IMR-90 (cell line): ENCODE results near the gene CFD. TPM values are rescaled to one million over a fixed set of nuclear protein-coding genes. Genes with fewer than 3 reads are reported as not detected.

Experiments used
- ATAC-seq: fragments of 200-7000 bp; cut with Tn5 transposase; 2 replicates; pipeline ENCODE4 v1.9.1; 2020; ENCODE audit warnings: low read depth, mild to moderate bottlenecking, moderate library complexity
- BruUV-seq: library from RNA; stranded (reverse); fragments of 400-500 nt; replicated peaks from 2 replicates; lab custom pipeline; 2021; lab: Mats Ljungman, UMichigan
- CTCF ChIA-PET: fragments of 300-600 bp; formaldehyde crosslinking; extraction: SDS; loops from one replicate; lab custom pipeline; 2021; ENCODE audit warnings: antibody characterized with exemption; lab: Yijun Ruan, JAX
- POLR2A ChIA-PET: fragments of 300-600 bp; sonication (Branson Sonifier 250); formaldehyde crosslinking; loops from one replicate; lab custom pipeline; 2022; ENCODE audit warnings: antibody characterized with exemption; ENCODE audit not compliant: unreplicated experiment; lab: Charles Lee
- DNase-seq: peaks from one replicate; pipeline ENCODE4 v3.0.0; 2013
- H2AFZ ChIP-seq: replicated peaks from 2 replicates; pipeline ENCODE3; 2013; ENCODE audit warnings: low read length, mild to moderate bottlenecking; ENCODE audit not compliant: poor library complexity
- H2AK5ac ChIP-seq: 2 replicates; pipeline ENCODE4 v1.6.1; 2013; ENCODE audit warnings: low read depth, low read length, inconsistent platforms
- H2AK9ac ChIP-seq: replicated peaks from 2 replicates; pipeline ENCODE3; 2013; ENCODE audit warnings: mild to moderate bottlenecking, low read depth, low read length, moderate library complexity; ENCODE audit not compliant: poor library complexity
- H2BK120ac ChIP-seq: 2 replicates; pipeline ENCODE4 v1.6.1; 2013; ENCODE audit warnings: low read depth, low read length, inconsistent platforms
- H2BK15ac ChIP-seq: 3 replicates; pipeline ENCODE4 v1.6.1; 2013; ENCODE audit warnings: low read depth, low read length, inconsistent platforms
- H2BK20ac ChIP-seq: 2 replicates; pipeline ENCODE4 v1.6.1; 2013; ENCODE audit warnings: low read depth, mild to moderate bottlenecking, inconsistent platforms, low read length, moderate library complexity
- H2BK5ac ChIP-seq: 2 replicates; pipeline ENCODE4 v1.6.1; 2013; ENCODE audit warnings: mild to moderate bottlenecking, low read depth, low read length, inconsistent platforms; ENCODE audit not compliant: poor library complexity, severe bottlenecking
- H3K14ac ChIP-seq: replicated peaks from 2 replicates; pipeline ENCODE4 v1.6.1; 2013; ENCODE audit warnings: low read depth, low read length, inconsistent platforms
- H3K18ac ChIP-seq: 2 replicates; pipeline ENCODE4 v1.6.1; 2013; ENCODE audit warnings: low read depth, low read length, control low read depth
- H3K23ac ChIP-seq: 2 replicates; pipeline ENCODE4 v1.6.1; 2013; ENCODE audit warnings: low read depth, low read length, inconsistent platforms
- H3K27ac ChIP-seq: 2 replicates; pipeline ENCODE4 v1.5.1; 2013; ENCODE audit warnings: mild to moderate bottlenecking, control low read depth, low read length; ENCODE audit not compliant: insufficient read depth
- H3K27me3 ChIP-seq: 2 replicates; pipeline ENCODE4 v1.6.1; 2013; ENCODE audit warnings: low read length; ENCODE audit not compliant: control insufficient read depth, insufficient read depth
- H3K36me3 ChIP-seq: 2 replicates; pipeline ENCODE4 v1.6.1; 2013; ENCODE audit warnings: low read length, mixed read lengths; ENCODE audit not compliant: control insufficient read depth, insufficient read depth
- H3K4ac ChIP-seq: 2 replicates; pipeline ENCODE4 v1.6.1; 2013; ENCODE audit warnings: low read depth, low read length, inconsistent platforms
- H3K4me1 ChIP-seq: 2 replicates; pipeline ENCODE4 v1.6.1; 2013; ENCODE audit warnings: low read length, mixed read lengths; ENCODE audit not compliant: control insufficient read depth, insufficient read depth
- H3K4me2 ChIP-seq: 2 replicates; pipeline ENCODE4 v1.6.1; 2013; ENCODE audit warnings: low read depth, mild to moderate bottlenecking, control low read depth, low read length, moderate library complexity
- H3K4me3 ChIP-seq: 2 replicates; pipeline ENCODE4 v1.5.1; 2013; ENCODE audit warnings: low read depth, mild to moderate bottlenecking, control low read depth, low read length, moderate library complexity; ENCODE audit not compliant: insufficient read depth
- H3K56ac ChIP-seq: 2 replicates; pipeline ENCODE4 v1.6.1; 2013; ENCODE audit warnings: low read length, inconsistent platforms; ENCODE audit not compliant: insufficient read depth; ENCODE audit errors: extremely low read depth
- H3K79me1 ChIP-seq, 2 experiments: 2 replicates each; pipeline ENCODE4 v1.6.1; 2013; ENCODE audit warnings: low read length in 2 of 2, inconsistent platforms in 1 of 2, low read depth in 1 of 2
- H3K9ac ChIP-seq: 2 replicates; pipeline ENCODE4 v1.6.1; 2013; ENCODE audit warnings: low read depth, low read length, control low read depth
- H3K9me1 ChIP-seq: 2 replicates; pipeline ENCODE4 v1.6.1; 2013; ENCODE audit warnings: low read length, inconsistent platforms; ENCODE audit not compliant: insufficient read depth
- H3K9me3 ChIP-seq: 2 replicates; pipeline ENCODE4 v1.6.1; 2013; ENCODE audit warnings: low read length; ENCODE audit not compliant: control insufficient read depth, insufficient read depth
- H4K20me1 ChIP-seq: 2 replicates; pipeline ENCODE4 v1.6.1; 2013; ENCODE audit warnings: low read length, inconsistent platforms; ENCODE audit not compliant: insufficient read depth
- H4K5ac ChIP-seq: 2 replicates; pipeline ENCODE4 v1.6.1; 2013; ENCODE audit warnings: mild to moderate bottlenecking, low read depth, low read length, control low read depth
- H4K8ac ChIP-seq, 2 experiments: 2 replicates each; pipeline ENCODE4 v1.6.1; 2013; ENCODE audit warnings: low read depth in 2 of 2, low read length in 2 of 2, control low read depth in 1 of 2, inconsistent platforms in 1 of 2
- H4K91ac ChIP-seq: 2 replicates; pipeline ENCODE4 v1.6.1; 2013; ENCODE audit warnings: low read depth, low read length, inconsistent platforms; ENCODE audit not compliant: insufficient read depth
- CEBPB ChIP-seq: IDR thresholded peaks from 2 replicates; pipeline ENCODE4 v1.6.1; 2012; ENCODE audit warnings: low read depth, low read length, improper control_type of control experiment
- MAZ ChIP-seq: IDR thresholded peaks from 2 replicates; pipeline ENCODE4 v1.6.1; 2012; ENCODE audit warnings: low read depth, mild to moderate bottlenecking, low read length, improper control_type of control experiment, moderate library complexity, borderline replicate concordance
- RCOR1 ChIP-seq: IDR thresholded peaks from 2 replicates; pipeline ENCODE4 v1.6.1; 2012; ENCODE audit warnings: mild to moderate bottlenecking, low read length, improper control_type of control experiment; ENCODE audit not compliant: insufficient replicate concordance
- SMC3 ChIP-seq: fragments of 150-350 bp; IDR thresholded peaks from 2 replicates; pipeline ENCODE4 v1.6.1; 2016; ENCODE audit warnings: low read depth, mild to moderate bottlenecking, antibody characterized with exemption, low read length, moderate library complexity
- WGBS, 2 experiments: methylation state at CpG; one replicate each; pipeline versions ENCODE4 v1.1.5 to v1.1.7; 2013; ENCODE audit warnings: missing lambda C conversion rate in 2 of 2; ENCODE audit not compliant: insufficient read length in 1 of 2; ENCODE audit errors: extremely low coverage in 2 of 2; 5-methylcytosine and 5-hydroxymethylcytosine counted together
- dilution Hi-C: fragments of 300-500 bp; cut with HindIII; formaldehyde crosslinking; loops from one replicate; pipeline ENCODE4 v1.14.3; 2018; ENCODE audit warnings: low sequenced_read_pairs; ENCODE audit not compliant: unreplicated experiment
- in situ Hi-C: fragments of 300-500 bp; cut with MboI; formaldehyde crosslinking; loops from 3 replicates; pipeline ENCODE4 v1.14.3; 2019; ENCODE audit warnings: low sequenced_read_pairs, inconsistent platforms, mixed read lengths
- intact Hi-C: fragments of 100-400 bp; cut with micrococcal nuclease; formaldehyde crosslinking; loops from 2 replicates; pipeline ENCODE4 v1.10.0; 2022
- polyA plus RNA-seq, 3 experiments: library from polyadenylated mRNA; depleted of rRNA; stranded (reverse); fragments of >200 nt; gene quantifications; 2 replicates each; pipeline ENCODE4 v1.2.3, GENCODE V29; 2012; ENCODE audit warnings: low replicate concordance in 1 of 3
- total RNA-seq: library from RNA; depleted of rRNA; stranded (reverse); fragments of >200 nt; gene quantifications from 2 replicates; pipeline ENCODE4 v1.2.3, GENCODE V29; 2012

Gene CFD
- total and polyA plus RNA-seq, 2 of the 4 experiments (the other 2 are of a cell fraction): 1.4 to 2.8 TPM

DNA sequence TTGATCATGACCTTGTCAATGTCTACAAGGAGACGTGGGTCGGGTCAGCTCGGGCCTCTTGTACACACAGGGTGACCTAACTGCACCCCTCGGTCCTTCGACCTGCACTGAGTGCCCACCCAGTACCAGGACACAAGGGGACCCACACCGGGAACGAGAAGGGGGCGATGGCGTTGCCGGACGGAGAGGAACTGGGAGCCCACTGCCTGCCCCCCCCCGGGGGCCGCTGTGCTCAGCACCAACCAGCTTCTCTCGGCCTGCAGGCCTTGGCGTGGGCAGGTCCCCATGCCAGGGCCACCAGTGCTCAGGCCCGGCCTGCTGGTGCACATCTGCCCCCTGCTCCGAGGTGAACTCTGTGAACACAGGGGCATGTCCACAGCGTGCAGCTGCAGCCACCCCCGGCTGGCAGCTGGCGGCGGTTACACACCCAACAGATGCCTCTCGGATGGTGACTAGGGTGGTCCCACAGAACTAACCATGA is 14.1 kb downstream of the CFD start:
- H3K79me1 ChIP-seq: peaks cover 0 to 9% of the 10 kb centered on the region in 2 experiments; a peak in 1 of 4 replicates
- H2AK5ac ChIP-seq: no peak overlapping the region
- H4K91ac ChIP-seq: no peak overlapping the region
- H4K20me1 ChIP-seq: peaks cover 20% of the 10 kb centered on the region
- ChIA-PET CTCF (no interaction called here), POLR2A (no interaction called here)
- no peak overlapping the region for H2AFZ ChIP-seq
- H2AK9ac ChIP-seq: no peak overlapping the region
- H3K27ac ChIP-seq: no peak overlapping the region
- H3K18ac ChIP-seq: no peak overlapping the region
- no peak overlapping the region for H3K4ac ChIP-seq
- WGBS, 2 experiments: 92% methylated on average over 7 of the region's 22 CpGs; no CpG with 5 or more reads in 1 of the 2 experiments
- intact Hi-C loops: no loop called here
- no peak overlapping the region for H4K8ac ChIP-seq
- no peak overlapping the region for H2BK5ac ChIP-seq
- H3K23ac ChIP-seq: no peak overlapping the region
- in situ Hi-C loops: no loop called here
- peaks cover 34% of the 10 kb centered on the region for H3K36me3 ChIP-seq
- H3K27me3 ChIP-seq: no peaks in the 10 kb centered on the region
- no TSS peak for BruUV-seq
- H4K5ac ChIP-seq: no peak overlapping the region
- no peak overlapping the region for H2BK15ac ChIP-seq
- no peak overlapping the region for H2BK20ac ChIP-seq
- no peak for DNase-seq
- H3K4me1 ChIP-seq: peaks cover 20% of the 10 kb centered on the region
- no peak overlapping the region for H3K4me2 ChIP-seq
- H3K4me3 ChIP-seq: no peak overlapping the region
- no peaks in the 10 kb centered on the region for H3K9me3 ChIP-seq
- H3K56ac ChIP-seq: no peak overlapping the region
- no peak overlapping the region for H3K9ac ChIP-seq
- no peak overlapping the region for H3K14ac ChIP-seq
- no peak overlapping the region for H2BK120ac ChIP-seq
- dilution Hi-C loops: no loop called here
- H3K9me1 ChIP-seq: no peaks in the 10 kb centered on the region; the same call in 1 of the 2 replicates
- TF ChIP-seq CEBPB (no peak), MAZ (no peak), SMC3 (no peak), RCOR1 (no peak)
- ATAC-seq: no peak
